Femur (tissue), 1 donor: Measurements from ENCODE around the gene CPED1.

Source experiments
- DNase-seq: peaks from one replicate; pipeline ENCODE4 v3.0.0-alpha.2; 2017

The CPED1 gene

DNA sequence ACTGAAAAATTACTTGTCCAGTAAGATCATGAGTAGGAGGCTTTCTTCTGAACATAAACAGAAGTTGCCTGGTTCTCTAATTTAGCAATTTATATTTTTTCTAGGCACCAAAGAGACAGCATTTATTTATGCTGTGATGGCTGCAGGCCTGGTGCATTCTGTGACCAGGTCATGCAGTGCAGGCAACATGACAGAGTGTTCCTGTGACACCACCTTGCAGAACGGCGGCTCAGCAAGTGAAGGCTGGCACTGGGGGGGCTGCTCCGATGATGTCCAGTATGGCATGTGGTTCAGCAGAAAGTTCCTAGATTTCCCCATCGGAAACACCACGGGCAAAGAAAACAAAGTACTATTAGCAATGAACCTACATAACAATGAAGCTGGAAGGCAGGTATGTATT lies 343.1 kb downstream of the CPED1 start:
- no peak for DNase-seq

DNA sequence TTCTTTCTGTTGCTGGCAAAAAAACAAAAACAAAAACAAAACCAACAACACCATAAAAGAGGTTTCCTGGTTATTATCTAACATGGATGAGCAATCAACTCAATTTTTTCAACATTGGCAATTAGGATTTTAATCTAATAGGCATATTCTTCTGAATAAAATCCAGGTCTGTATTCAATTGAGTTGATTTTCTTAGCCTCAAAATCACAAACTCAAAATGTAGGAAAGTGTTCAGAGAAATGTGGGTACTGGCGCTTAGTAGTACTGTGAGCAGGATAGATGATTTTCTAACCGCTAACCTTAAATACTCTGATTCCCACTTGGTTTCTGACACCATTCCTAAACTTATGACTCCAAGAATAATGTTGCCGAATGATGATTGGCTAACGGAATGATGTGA lies 345.9 kb downstream of the CPED1 start:
- DNase-seq = no peak

DNA sequence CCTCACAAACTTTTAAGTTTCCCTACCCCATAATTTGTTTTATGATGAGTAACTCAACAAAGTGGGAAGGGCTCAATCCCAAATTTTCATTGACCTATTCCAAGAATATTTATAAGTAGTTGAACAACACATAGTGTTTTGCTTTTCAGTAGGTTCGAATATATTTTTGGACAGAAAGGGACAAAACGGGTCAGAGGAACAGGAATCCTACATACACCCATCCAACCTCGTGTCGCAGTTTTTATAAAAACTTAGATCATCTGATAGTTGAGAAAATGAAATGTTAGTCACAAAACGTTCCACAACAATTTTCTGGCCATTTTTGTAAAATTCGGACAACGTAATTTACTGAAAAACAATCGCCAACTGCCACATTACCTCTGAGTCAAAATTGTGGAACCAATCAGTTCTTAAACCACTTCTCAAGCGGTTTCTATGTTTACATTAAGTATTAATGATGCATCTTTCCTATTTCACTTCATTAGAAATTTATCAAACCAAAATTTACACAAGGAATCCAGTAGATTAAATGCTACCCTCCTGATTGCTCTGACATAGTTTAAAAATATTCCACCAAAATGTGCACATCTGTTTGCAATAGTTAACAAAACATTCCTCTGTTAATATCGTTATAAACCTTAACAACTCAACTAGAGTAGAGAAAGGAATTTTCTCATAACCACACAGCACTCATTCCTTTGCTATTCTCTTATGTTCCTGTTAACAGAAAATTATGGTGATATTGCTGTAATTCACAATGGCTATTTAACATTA lies 346.6 kb downstream of the CPED1 start:
- DNase-seq = no peak

DNA sequence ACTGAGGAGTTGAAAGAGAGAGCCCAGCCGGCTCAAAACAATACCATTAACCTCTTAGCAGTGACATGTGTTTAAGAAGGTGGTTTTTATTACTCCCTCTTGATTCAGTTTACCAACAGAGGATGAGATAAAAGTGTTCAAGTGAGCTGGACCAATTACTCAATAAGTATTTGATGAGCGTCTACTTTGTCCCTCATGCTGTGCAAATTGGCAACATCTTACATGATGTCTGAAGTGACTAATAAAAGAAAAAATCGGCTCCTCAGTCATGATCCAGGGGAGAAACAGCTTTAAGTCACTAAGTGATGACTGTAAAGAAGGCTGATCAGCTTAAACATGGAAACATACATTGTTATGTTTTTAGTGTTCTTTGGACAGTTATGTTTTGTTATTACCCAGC lies 348.1 kb downstream of the CPED1 start:
- DNase-seq = no peak

DNA sequence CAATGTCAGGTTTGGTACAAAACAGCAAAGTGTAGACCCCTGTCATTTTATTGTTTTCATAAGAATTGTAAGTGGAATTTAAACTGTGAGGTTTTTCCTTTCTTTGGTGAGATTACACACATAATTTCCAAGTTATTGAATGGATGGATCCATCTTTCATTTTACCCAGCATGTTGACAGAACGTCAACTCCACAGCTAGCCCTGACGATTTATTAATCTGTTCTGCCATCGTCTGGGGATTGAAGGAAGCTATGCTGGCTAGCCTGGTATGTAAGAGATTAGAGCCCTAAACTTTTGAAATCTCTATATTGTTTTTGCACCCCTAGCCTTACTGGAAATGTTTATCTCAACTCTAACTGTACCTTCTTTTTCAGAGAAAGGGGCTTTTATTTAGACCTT lies 348.9 kb downstream of the CPED1 start:
- no peak for DNase-seq

DNA sequence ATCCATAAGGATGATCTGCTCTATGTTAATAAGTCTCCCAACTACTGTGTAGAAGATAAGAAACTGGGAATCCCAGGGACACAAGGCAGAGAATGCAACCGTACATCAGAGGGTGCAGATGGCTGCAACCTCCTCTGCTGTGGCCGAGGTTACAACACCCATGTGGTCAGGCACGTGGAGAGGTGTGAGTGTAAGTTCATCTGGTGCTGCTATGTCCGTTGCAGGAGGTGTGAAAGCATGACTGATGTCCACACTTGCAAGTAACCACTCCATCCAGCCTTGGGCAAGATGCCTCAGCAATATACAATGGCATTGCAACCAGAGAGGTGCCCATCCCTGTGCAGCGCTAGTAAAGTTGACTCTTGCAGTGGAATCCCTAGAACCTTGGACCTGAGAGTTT lies 350.6 kb downstream of the CPED1 start:
- no peak for DNase-seq

DNA sequence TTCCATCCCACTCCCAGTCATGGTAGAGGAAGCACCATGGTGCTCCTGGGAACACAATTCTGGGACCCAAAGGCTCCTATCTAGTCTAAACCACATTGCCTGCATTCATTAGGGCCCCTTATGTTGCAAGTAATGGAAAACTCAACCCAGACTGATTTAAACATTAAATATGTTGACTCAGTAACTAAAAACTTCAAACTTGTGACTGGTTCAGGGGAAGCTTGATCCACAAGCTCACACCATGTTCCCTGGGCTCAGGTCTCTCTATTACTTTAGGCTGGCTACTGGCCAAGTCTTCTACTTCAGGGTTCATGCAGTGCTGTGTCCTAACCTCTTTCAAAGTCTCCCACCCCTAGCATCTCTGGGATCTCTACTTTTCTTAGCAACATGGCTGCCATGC lies 353.4 kb downstream of the CPED1 start:
- DNase-seq = no peak

DNA sequence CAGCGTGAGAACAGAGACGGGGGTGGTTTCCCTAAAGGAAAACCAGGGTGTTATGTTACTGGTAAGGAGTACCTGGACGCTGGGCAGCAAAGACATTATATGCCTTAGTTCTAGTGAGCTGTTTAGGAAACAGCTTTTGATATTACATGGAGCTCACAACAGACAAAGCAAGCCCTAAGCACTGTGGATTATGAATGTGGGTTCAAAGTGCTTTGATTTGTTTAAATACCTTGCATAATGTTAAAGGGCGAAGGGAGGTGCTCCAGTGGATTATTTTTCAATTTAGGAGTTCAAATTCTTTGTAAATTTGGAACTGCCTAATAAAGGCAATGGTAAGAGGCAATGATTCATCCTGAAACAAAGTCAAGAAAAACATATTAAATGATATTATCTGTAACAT lies 354.1 kb downstream of the CPED1 start:
- DNase-seq = no peak

DNA sequence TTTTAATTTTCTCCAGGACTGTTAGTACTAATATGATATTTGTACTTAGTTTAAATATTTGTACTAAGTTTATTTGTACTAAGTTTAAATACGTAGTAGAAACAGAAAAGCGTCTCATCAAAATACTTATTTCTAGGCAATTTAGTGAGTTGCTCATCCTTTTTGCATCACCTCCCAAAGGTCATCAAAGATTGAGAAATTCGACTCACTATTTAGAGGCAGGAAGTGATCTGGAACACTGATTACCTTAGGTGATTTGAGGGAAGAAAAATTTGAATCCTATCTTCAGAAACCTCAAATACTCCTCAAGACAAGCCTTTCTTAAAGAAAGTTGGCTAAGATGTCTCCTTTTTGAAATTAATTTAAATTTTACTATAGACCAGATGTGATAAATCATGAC lies 354.8 kb downstream of the CPED1 start:
- DNase-seq = no peak

DNA sequence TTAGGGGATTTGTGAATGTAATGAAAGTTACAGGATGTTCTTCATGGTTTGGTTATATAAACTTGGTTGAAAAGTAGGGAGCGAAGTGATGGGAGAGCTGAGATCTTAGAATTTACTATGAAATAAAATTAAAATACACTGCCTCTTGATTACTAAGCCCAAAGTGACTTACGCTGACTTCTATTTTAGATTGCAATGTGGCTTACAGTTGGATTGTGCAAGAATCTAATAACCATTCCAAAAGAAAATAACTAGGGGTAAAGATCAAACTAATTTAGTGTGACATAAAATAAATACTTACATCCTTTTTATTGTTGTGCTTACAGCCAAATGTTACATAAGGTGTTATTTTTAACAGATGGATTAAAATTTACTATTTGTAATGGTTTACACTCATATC lies 355.6 kb downstream of the CPED1 start:
- DNase-seq = no peak

DNA sequence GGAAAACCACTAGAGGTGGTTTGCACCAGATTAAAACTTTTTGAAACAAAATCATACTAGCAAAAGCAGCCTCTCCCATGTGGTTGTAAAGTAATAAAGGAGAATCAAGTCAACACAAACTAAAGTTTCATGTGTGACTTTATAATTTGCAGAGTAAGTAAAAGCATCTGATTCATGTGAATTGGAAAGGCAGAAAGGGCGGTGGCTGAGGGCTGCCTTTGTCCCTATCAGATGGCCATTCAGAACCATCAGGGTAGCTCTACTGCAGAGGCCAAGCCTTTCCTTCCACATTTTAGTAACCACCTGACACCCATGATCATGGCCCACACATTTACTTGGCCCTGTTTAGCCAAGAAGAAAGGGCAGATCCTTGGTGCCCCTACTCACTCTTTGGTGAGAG lies 356.0 kb downstream of the CPED1 start:
- DNase-seq = no peak
